Memory B cell (primary cell): ENCODE results near the gene TUBB4B.
A peak's percentile ranks its signal among the peaks of the same experiment; 100 is the strongest.

Experiments used
- ATAC-seq: fragments of 150-1000 bp; cut with Tn5 transposase; 2 replicates; pipeline ENCODE4 v1.10.0; 2021; ENCODE audit warnings: low read depth, mild to moderate bottlenecking, moderate library complexity
- DNase-seq, 2 donors: peaks; one replicate each; pipeline ENCODE4 v3.0.0; 2022; ENCODE audit warnings: low spot score in 2 of 2
- H3K27ac Mint-ChIP-seq: one replicate; pipeline ENCODE4 v1.8.0; 2022; ENCODE audit warnings: mild to moderate bottlenecking, moderate library complexity, mixed read lengths
- H3K27me3 Mint-ChIP-seq: one replicate; pipeline ENCODE4 v1.8.0; 2022; ENCODE audit warnings: mixed read lengths
- H3K36me3 Mint-ChIP-seq: one replicate; pipeline ENCODE4 v1.8.0; 2022; ENCODE audit warnings: mild to moderate bottlenecking, mixed read lengths
- H3K4me1 Mint-ChIP-seq: one replicate; pipeline ENCODE4 v1.8.0; 2022; ENCODE audit warnings: mixed read lengths
- H3K4me3 Mint-ChIP-seq: one replicate; pipeline ENCODE4 v1.8.0; 2022; ENCODE audit warnings: mild to moderate bottlenecking, moderate library complexity, mixed read lengths
- H3K9me3 Mint-ChIP-seq: one replicate; pipeline ENCODE4 v1.8.0; 2022; ENCODE audit warnings: mixed read lengths

TUBB4B gene

GRCh38 chr9:137201205-137201868 lies 39.8 kb upstream of the TUBB4B start:
- Mint-ChIP-seq H3K36me3 (no peaks in the 10 kb centered on the region), H3K9me3 (no peaks in the 10 kb centered on the region), H3K27ac (peak overlapping the region; percentile 81), H3K4me1 (peaks cover 28% of the 10 kb centered on the region), H3K27me3 (no peaks in the 10 kb centered on the region), H3K4me3 (peak overlapping the region; percentile 83)
- no peak for ATAC-seq
- DNase-seq = no peak

GRCh38 chr9:137202966-137203365 lies 38.1 kb upstream of the TUBB4B start:
- no peak overlapping the region for H3K4me3 Mint-ChIP-seq
- H3K4me1 Mint-ChIP-seq = peaks cover 39% of the 10 kb centered on the region
- H3K27ac Mint-ChIP-seq = no peak overlapping the region
- ATAC-seq = no peak
- no peaks in the 10 kb centered on the region for H3K27me3 Mint-ChIP-seq
- no peak for DNase-seq
- H3K9me3 Mint-ChIP-seq = no peaks in the 10 kb centered on the region
- H3K36me3 Mint-ChIP-seq = peaks cover 10% of the 10 kb centered on the region

- H3K36me3 Mint-ChIP-seq = peaks cover 13% of the 10 kb centered on the region
- ATAC-seq (no peak), DNase-seq (no peak)
- peak overlapping the region; percentile 93 for H3K4me3 Mint-ChIP-seq
- H3K9me3 Mint-ChIP-seq = no peaks in the 10 kb centered on the region
- H3K27ac Mint-ChIP-seq = peak overlapping the region; percentile 94
- no peaks in the 10 kb centered on the region for H3K27me3 Mint-ChIP-seq
- H3K4me1 Mint-ChIP-seq = peaks cover 36% of the 10 kb centered on the region
Measured at GRCh38 chr9:137204731-137205125, 36.4 kb upstream of the TUBB4B start.

GRCh38 chr9:137205126-137206069 lies 35.7 kb upstream of the TUBB4B start, which contains the start of the genes NDOR1 and TMEM203:
TSS of gene NDOR1 (plus strand) at chr9:137205700. CDS start at chr9:137205778, 78 bp downstream.
TSS of gene TMEM203 (minus strand) at chr9:137205648. CDS start at chr9:137205414, 234 bp downstream.
- Mint-ChIP-seq H3K27ac (peak within 1 kb of the TSS; percentile 94), H3K4me3 (peak within 1 kb of the TSS; percentile 93), H3K9me3 (no peaks in the 10 kb centered on the region), H3K27me3 (no peaks in the 10 kb centered on the region), H3K36me3 (peaks cover 13% of the 10 kb centered on the region), H3K4me1 (peaks cover 36% of the 10 kb centered on the region)
- peak; percentile 64 for ATAC-seq
- DNase-seq = peak; percentile 91 to 97

- no peak for ATAC-seq
- no peak for DNase-seq
- Mint-ChIP-seq H3K4me1 (peaks cover 35% of the 10 kb centered on the region), H3K9me3 (no peaks in the 10 kb centered on the region), H3K27ac (peak overlapping the region; percentile 94), H3K4me3 (peak overlapping the region; percentile 93), H3K36me3 (peaks cover 13% of the 10 kb centered on the region), H3K27me3 (no peaks in the 10 kb centered on the region)
Measured at GRCh38 chr9:137206602-137207001, 34.5 kb upstream of the TUBB4B start.

GRCh38 chr9:137211532-137211931 lies 29.6 kb upstream of the TUBB4B start:
- H3K36me3 Mint-ChIP-seq = peaks cover 15% of the 10 kb centered on the region
- no peaks in the 10 kb centered on the region for H3K27me3 Mint-ChIP-seq
- no peaks in the 10 kb centered on the region for H3K9me3 Mint-ChIP-seq
- ATAC-seq = no peak
- DNase-seq = no peak
- peaks cover 15% of the 10 kb centered on the region for H3K4me1 Mint-ChIP-seq
- H3K27ac Mint-ChIP-seq = no peak overlapping the region
- no peak overlapping the region for H3K4me3 Mint-ChIP-seq

- H3K36me3 Mint-ChIP-seq = peaks cover 6% of the 10 kb centered on the region
- ATAC-seq (no peak), DNase-seq (no peak)
- peaks cover 5% of the 10 kb centered on the region for H3K4me1 Mint-ChIP-seq
- H3K27me3 Mint-ChIP-seq = no peaks in the 10 kb centered on the region
- no peak overlapping the region for H3K27ac Mint-ChIP-seq
- no peak overlapping the region for H3K4me3 Mint-ChIP-seq
- H3K9me3 Mint-ChIP-seq = no peaks in the 10 kb centered on the region
Measured at GRCh38 chr9:137212520-137212919, 28.6 kb upstream of the TUBB4B start.

- ATAC-seq = no peak
- no peak for DNase-seq
- H3K4me1 Mint-ChIP-seq = peaks cover 4% of the 10 kb centered on the region
- H3K9me3 Mint-ChIP-seq = no peaks in the 10 kb centered on the region
- no peak overlapping the region for H3K27ac Mint-ChIP-seq
- no peaks in the 10 kb centered on the region for H3K27me3 Mint-ChIP-seq
- H3K36me3 Mint-ChIP-seq = peaks cover 5% of the 10 kb centered on the region
- no peak overlapping the region for H3K4me3 Mint-ChIP-seq
Measured at GRCh38 chr9:137213160-137214060, 27.7 kb upstream of the TUBB4B start.

GRCh38 chr9:137214620-137215019 lies 26.5 kb upstream of the TUBB4B start:
- Mint-ChIP-seq H3K9me3 (no peaks in the 10 kb centered on the region), H3K27ac (no peak overlapping the region), H3K4me1 (peaks cover 2% of the 10 kb centered on the region), H3K27me3 (no peaks in the 10 kb centered on the region), H3K4me3 (no peak overlapping the region), H3K36me3 (peaks cover 2% of the 10 kb centered on the region)
- ATAC-seq = no peak
- DNase-seq = no peak

- H3K36me3 Mint-ChIP-seq = peaks cover 2% of the 10 kb centered on the region
Measured at GRCh38 chr9:137215196-137215986, 25.7 kb upstream of the TUBB4B start.

GRCh38 chr9:137216188-137216965 lies 24.7 kb upstream of the TUBB4B start:
- peaks cover 4% of the 10 kb centered on the region for H3K27me3 Mint-ChIP-seq
- H3K36me3 Mint-ChIP-seq = peaks cover 2% of the 10 kb centered on the region
- no peak overlapping the region for H3K4me3 Mint-ChIP-seq
- ATAC-seq (no peak), DNase-seq (no peak)
- no peak overlapping the region for H3K27ac Mint-ChIP-seq
- H3K4me1 Mint-ChIP-seq = no peaks in the 10 kb centered on the region
- H3K9me3 Mint-ChIP-seq = no peaks in the 10 kb centered on the region

More at GRCh38 chr9:137215196-137215986, 25.7 kb upstream of the TUBB4B start:
- ATAC-seq (no peak), DNase-seq (no peak)
- Mint-ChIP-seq H3K9me3 (no peaks in the 10 kb centered on the region), H3K27me3 (peaks cover 1% of the 10 kb centered on the region), H3K27ac (no peak overlapping the region), H3K4me1 (peaks cover 2% of the 10 kb centered on the region), H3K4me3 (no peak overlapping the region)
